ENCODE data around the gene AP3D1. TPM values are rescaled to one million over a fixed set of nuclear protein-coding genes. Genes with fewer than 3 reads are reported as not detected.

AP3D1 gene
- total and polyA plus RNA-seq, 2 donors from 2014 or later, result 68.4 to 125 TPM

DNA sequence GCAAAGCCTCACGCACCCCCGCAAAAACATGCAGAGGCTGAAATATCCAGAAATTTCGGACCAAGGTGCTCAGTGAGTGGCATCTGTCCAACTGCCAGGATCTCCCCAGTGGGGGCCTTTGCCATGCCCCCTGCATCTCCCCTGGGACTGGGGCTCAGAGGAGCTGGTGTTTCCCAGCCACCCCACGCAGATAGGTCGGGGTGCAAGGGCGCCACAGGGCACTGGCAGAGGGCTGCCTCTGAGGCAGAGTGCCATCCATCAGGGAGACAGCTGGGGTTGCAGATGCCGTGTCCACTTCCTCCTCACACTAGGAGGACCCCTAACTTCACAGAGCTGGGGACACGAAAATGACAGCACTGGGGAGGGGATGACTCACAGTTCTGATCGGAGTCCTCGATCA is 28.4 kb downstream of the AP3D1 start:
- no peak for FAIRE-seq
- intact Hi-C loops (cut with DNase I), result no loop called here
- H3K9me3 ChIP-seq (ENCODE audit: control insufficient read depth in 2 of 3, insufficient read depth in 1 of 3, low read length in 3 of 3), result no peaks in the 10 kb centered on the region
- no peak for TF ChIP-seq CTCF (IDR thresholded peaks at IDR 0.05; ENCODE audit: borderline replicate concordance, extremely low read depth, insufficient read depth)
- H3K27ac ChIP-seq (ENCODE audit: low read depth in 2 of 2, low read length in 2 of 2), result no peak overlapping the region
- H3K27me3 ChIP-seq (ENCODE audit: control insufficient read depth, insufficient read depth, low read length), result no peaks in the 10 kb centered on the region
- DNase-seq, result no peak
- H3K4me1 ChIP-seq (ENCODE audit: control insufficient read depth in 2 of 3, insufficient read depth in 2 of 3, low read depth in 1 of 3, low read length in 3 of 3), result no peaks in the 10 kb centered on the region
- H3K36me3 ChIP-seq (ENCODE audit: control insufficient read depth in 2 of 3, insufficient read depth in 3 of 3, low read length in 3 of 3), result peaks cover 2 to 40% (median 32%) of the 10 kb centered on the region in 3 donors
- no peak overlapping the region for H3K9ac ChIP-seq (ENCODE audit: low read length in 3 of 3)
- no peak overlapping the region for H3K4me3 ChIP-seq (ENCODE audit: low read length in 3 of 3)

GRCh38 chr19:2122251-2122650 is 29.1 kb downstream of the AP3D1 start:
- intact Hi-C loops (cut with DNase I), result no loop called here
- no peaks in the 10 kb centered on the region for H3K9me3 ChIP-seq (ENCODE audit: control insufficient read depth in 2 of 3, insufficient read depth in 1 of 3, low read length in 3 of 3)
- peaks cover 2 to 42% (median 34%) of the 10 kb centered on the region in 3 donors for H3K36me3 ChIP-seq (ENCODE audit: control insufficient read depth in 2 of 3, insufficient read depth in 3 of 3, low read length in 3 of 3)
- H3K27ac ChIP-seq (ENCODE audit: low read depth in 2 of 2, low read length in 2 of 2), result no peak overlapping the region
- DNase-seq (no peak), FAIRE-seq (no peak)
- H3K4me1 ChIP-seq (ENCODE audit: control insufficient read depth in 2 of 3, insufficient read depth in 2 of 3, low read depth in 1 of 3, low read length in 3 of 3), result no peaks in the 10 kb centered on the region
- H3K9ac ChIP-seq (ENCODE audit: low read length in 3 of 3), result no peak overlapping the region
- H3K27me3 ChIP-seq (ENCODE audit: control insufficient read depth, insufficient read depth, low read length), result no peaks in the 10 kb centered on the region
- TF ChIP-seq CTCF (IDR thresholded peaks at IDR 0.05; ENCODE audit: borderline replicate concordance, extremely low read depth, insufficient read depth), result no peak
- no peak overlapping the region for H3K4me3 ChIP-seq (ENCODE audit: low read length in 3 of 3)

- Histone ChIP-seq H3K27me3 (ENCODE audit: control insufficient read depth, insufficient read depth, low read length) (no peaks in the 10 kb centered on the region), H3K9ac (ENCODE audit: low read length in 3 of 3) (no peak overlapping the region), H3K4me1 (ENCODE audit: control insufficient read depth in 2 of 3, insufficient read depth in 2 of 3, low read depth in 1 of 3, low read length in 3 of 3) (no peaks in the 10 kb centered on the region), H3K9me3 (ENCODE audit: control insufficient read depth in 2 of 3, insufficient read depth in 1 of 3, low read length in 3 of 3) (no peaks in the 10 kb centered on the region), H3K27ac (ENCODE audit: low read depth in 2 of 2, low read length in 2 of 2) (no peak overlapping the region), H3K4me3 (ENCODE audit: low read length in 3 of 3) (no peak overlapping the region), H3K36me3 (ENCODE audit: control insufficient read depth in 2 of 3, insufficient read depth in 3 of 3, low read length in 3 of 3) (peaks cover 2 to 46% (median 40%) of the 10 kb centered on the region in 3 donors)
- intact Hi-C loops (cut with DNase I), result no loop called here
- FAIRE-seq (no peak), DNase-seq (no peak)
- TF ChIP-seq CTCF (IDR thresholded peaks at IDR 0.05; ENCODE audit: borderline replicate concordance, extremely low read depth, insufficient read depth), result no peak
Observed at GRCh38 chr19:2121416-2122051, 29.8 kb downstream of the AP3D1 start.

DNA sequence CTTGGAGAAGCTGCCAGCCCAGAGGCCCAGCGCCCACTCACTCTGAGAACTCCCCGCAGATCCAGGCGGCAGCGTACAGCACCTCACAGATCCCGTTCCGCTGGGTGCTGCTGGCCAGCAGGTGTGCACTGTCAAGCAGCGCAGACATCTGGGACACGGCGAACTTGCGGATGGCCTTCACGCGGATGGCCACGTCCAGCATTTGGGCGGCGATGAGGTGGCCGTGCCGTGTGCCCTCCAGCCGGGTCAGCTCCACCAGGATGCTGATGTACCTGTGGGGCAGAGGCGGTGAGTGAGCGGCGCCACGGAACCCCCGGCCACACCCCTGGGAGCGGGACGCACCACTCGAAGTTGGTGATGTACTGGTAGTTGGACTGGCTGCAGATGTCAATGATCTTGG is 30.5 kb downstream of the AP3D1 start:
- intact Hi-C loops (cut with DNase I), result no loop called here
- H3K4me1 ChIP-seq (ENCODE audit: control insufficient read depth in 2 of 3, insufficient read depth in 2 of 3, low read depth in 1 of 3, low read length in 3 of 3), result no peaks in the 10 kb centered on the region
- DNase-seq (no peak), FAIRE-seq (no peak)
- H3K27ac ChIP-seq (ENCODE audit: low read depth in 2 of 2, low read length in 2 of 2), result no peak overlapping the region
- no peaks in the 10 kb centered on the region for H3K9me3 ChIP-seq (ENCODE audit: control insufficient read depth in 2 of 3, insufficient read depth in 1 of 3, low read length in 3 of 3)
- no peak overlapping the region for H3K9ac ChIP-seq (ENCODE audit: low read length in 3 of 3)
- no peak for TF ChIP-seq CTCF (IDR thresholded peaks at IDR 0.05; ENCODE audit: borderline replicate concordance, extremely low read depth, insufficient read depth)
- H3K36me3 ChIP-seq (ENCODE audit: control insufficient read depth in 2 of 3, insufficient read depth in 3 of 3, low read length in 3 of 3), result peaks cover 2 to 53% (median 42%) of the 10 kb centered on the region in 3 donors
- H3K4me3 ChIP-seq (ENCODE audit: low read length in 3 of 3), result no peak overlapping the region
- no peaks in the 10 kb centered on the region for H3K27me3 ChIP-seq (ENCODE audit: control insufficient read depth, insufficient read depth, low read length)
